CD4-positive, alpha-beta T cell (primary cell): ENCODE data around the gene PLGRKT. TPM values are rescaled to one million over a fixed set of nuclear protein-coding genes. Genes with fewer than 3 reads are reported as not detected.
A peak's percentile ranks its signal among the peaks of the same experiment; 100 is the strongest.

ENCODE experiments used
- ATAC-seq: fragments of 200-7000 bp; cut with Tn5 transposase; one replicate; pipeline ENCODE4 v1.10.0; 2022; ENCODE audit warnings: mild to moderate bottlenecking; ENCODE audit not compliant: poor library complexity
- CTCF ChIA-PET: fragments of 350-600 bp; sonication (Branson Sonifier 250); formaldehyde crosslinking; loops from one replicate; lab custom pipeline; 2021; ENCODE audit warnings: antibody characterized with exemption, inconsistent platforms; lab: Charles Lee
- POLR2A ChIA-PET: fragments of 350-600 bp; sonication (Branson Sonifier 250); formaldehyde crosslinking; loops from one replicate; lab custom pipeline; 2021; ENCODE audit warnings: antibody characterized with exemption, inconsistent platforms; lab: Charles Lee
- DNase-seq, 14 experiments: peaks; one replicate each; pipeline ENCODE4 v3.0.0-alpha.2; 2013 to 2020; ENCODE audit warnings: mixed read lengths in 2 of 14
- H3K27ac ChIP-seq, 2 donors: one replicate each; pipeline versions ENCODE4 v1.5.1 to v1.7.0; 2013; ENCODE audit warnings: low read length in 2 of 2, low read depth in 1 of 2, mild to moderate bottlenecking in 1 of 2
- H3K27me3 ChIP-seq, 2 experiments: 1 replicate in 1 of 2; 2 replicates in 1 of 2; pipeline versions ENCODE4 v1.6.1 to v1.7.0; 2013; ENCODE audit warnings: low read length in 2 of 2, control low read depth in 1 of 2, mild to moderate bottlenecking in 1 of 2, moderate library complexity in 1 of 2; ENCODE audit not compliant: insufficient read depth in 2 of 2, control insufficient read depth in 1 of 2
- H3K36me3 ChIP-seq: one replicate; pipeline ENCODE4 v1.6.1; 2013; ENCODE audit warnings: low read length, control low read depth; ENCODE audit not compliant: insufficient read depth
- H3K4me1 ChIP-seq: one replicate; pipeline ENCODE4 v1.6.1; 2013; ENCODE audit warnings: low read length, control low read depth; ENCODE audit not compliant: insufficient read depth
- H3K4me3 ChIP-seq: one replicate; pipeline ENCODE4 v1.5.1; 2013; ENCODE audit warnings: mild to moderate bottlenecking, low read length, moderate library complexity
- H3K9me3 ChIP-seq, 2 experiments: 1 replicate in 1 of 2; 2 replicates in 1 of 2; pipeline versions ENCODE4 v1.6.1 to v1.7.0; 2013; ENCODE audit warnings: low read length in 2 of 2, mild to moderate bottlenecking in 2 of 2, control low read depth in 1 of 2, moderate library complexity in 1 of 2; ENCODE audit not compliant: control insufficient read depth in 1 of 2, insufficient read depth in 1 of 2
- H3K27ac Mint-ChIP-seq: one replicate; pipeline ENCODE4 v1.8.0; 2020; ENCODE audit warnings: mixed read lengths
- H3K27me3 Mint-ChIP-seq: one replicate; pipeline ENCODE4 v1.8.0; 2021; ENCODE audit warnings: mixed read lengths
- H3K36me3 Mint-ChIP-seq: one replicate; pipeline ENCODE4 v1.8.0; 2021; ENCODE audit warnings: low read depth, mixed read lengths
- H3K4me1 Mint-ChIP-seq: one replicate; pipeline ENCODE4 v1.8.0; 2021; ENCODE audit warnings: low read depth, mixed read lengths
- H3K4me3 Mint-ChIP-seq: one replicate; pipeline ENCODE4 v1.8.0; 2020; ENCODE audit warnings: mild to moderate bottlenecking, mixed read lengths
- H3K9me3 Mint-ChIP-seq: one replicate; pipeline ENCODE4 v1.8.0; 2020; ENCODE audit warnings: mixed read lengths
- CTCF ChIP-seq: fragments of 200-600 bp; IDR thresholded peaks from one replicate; pipeline ENCODE4 v1.8.0; 2022; ENCODE audit warnings: antibody characterized with exemption, mild to moderate bottlenecking
- intact Hi-C, 2 experiments: fragments of 100-400 bp; cut with DNase I in 1 of 2; cut with micrococcal nuclease in 1 of 2; formaldehyde crosslinking; loops; one replicate each; pipeline versions ENCODE4 v1.15.1 to v1.9.0; 2023 to 2025; cut with DNase I, micrococcal nuclease
- total RNA-seq, 174 experiments: library from RNA in 2 of 174; stranded (reverse) in 2 of 174; gene quantifications; one replicate each; pipeline ENCODE4 v1.2.3 and lab custom pipeline; 2021 to 2026

PLGRKT gene
- total RNA-seq, 2 experiments from 2014 or later = 13.8 to 15.6 TPM

GRCh38 chr9:5428172-5428571 is 9.6 kb downstream of the PLGRKT start:
- Histone ChIP-seq H3K9me3 (peaks cover 0 to 6% of the 10 kb centered on the region in 2 experiments), H3K4me3 (no peak overlapping the region), H3K27ac (no peak overlapping the region), H3K27me3 (no peaks in the 10 kb centered on the region), H3K36me3 (peaks cover 20% of the 10 kb centered on the region), H3K4me1 (no peaks in the 10 kb centered on the region)
- intact Hi-C loops = loop anchor here in 1 of 2 experiments (5.0 to 10.0 kb wide), 2 partner anchors 353 to 666 kb away; no protein-coding TSS in a partner anchor
- ChIA-PET CTCF (no interaction called here), POLR2A (no interaction called here)
- TF ChIP-seq CTCF = no peak
- Mint-ChIP-seq H3K9me3 (no peaks in the 10 kb centered on the region), H3K27me3 (no peaks in the 10 kb centered on the region), H3K36me3 (peaks cover 32% of the 10 kb centered on the region), H3K4me1 (peaks cover 10% of the 10 kb centered on the region), H3K4me3 (no peak overlapping the region), H3K27ac (no peak overlapping the region)
- DNase-seq (no peak), ATAC-seq (no peak)

DNA sequence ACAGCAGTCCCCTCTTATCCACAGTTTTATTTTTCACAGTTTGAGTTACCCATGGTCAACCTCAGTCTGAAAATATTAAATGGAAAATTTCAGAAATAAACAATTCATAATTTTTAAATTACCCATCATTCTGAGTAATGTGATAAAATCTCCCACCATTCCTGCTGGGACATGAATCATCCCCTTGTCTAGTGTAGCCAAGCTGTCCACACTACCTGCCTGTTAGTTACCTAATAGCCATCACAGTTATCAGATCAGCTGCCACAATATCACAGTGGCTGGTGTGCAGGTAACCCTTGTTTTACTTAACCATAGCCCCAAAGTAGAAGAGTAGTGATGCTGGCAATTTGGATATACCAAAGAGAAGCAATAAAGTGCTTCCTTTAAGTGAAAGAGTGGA is 10.7 kb downstream of the PLGRKT start:
- Histone ChIP-seq H3K4me3 (no peak overlapping the region), H3K4me1 (no peaks in the 10 kb centered on the region), H3K9me3 (no peaks in the 10 kb centered on the region), H3K27me3 (no peaks in the 10 kb centered on the region), H3K36me3 (peaks cover 14% of the 10 kb centered on the region), H3K27ac (no peak overlapping the region)
- H3K27me3 Mint-ChIP-seq = no peaks in the 10 kb centered on the region
- peaks cover 10% of the 10 kb centered on the region for H3K4me1 Mint-ChIP-seq
- H3K4me3 Mint-ChIP-seq = no peak overlapping the region
- intact Hi-C loops = loop anchor here in 1 of 2 experiments (5.0 to 10.0 kb wide), 2 partner anchors 352 to 665 kb away; no protein-coding TSS in a partner anchor
- TF ChIP-seq CTCF = no peak
- ChIA-PET POLR2A (no interaction called here), CTCF (no interaction called here)
- H3K27ac Mint-ChIP-seq = no peak overlapping the region
- H3K9me3 Mint-ChIP-seq = no peaks in the 10 kb centered on the region
- peaks cover 29% of the 10 kb centered on the region for H3K36me3 Mint-ChIP-seq
- no peak for DNase-seq
- ATAC-seq = no peak

DNA sequence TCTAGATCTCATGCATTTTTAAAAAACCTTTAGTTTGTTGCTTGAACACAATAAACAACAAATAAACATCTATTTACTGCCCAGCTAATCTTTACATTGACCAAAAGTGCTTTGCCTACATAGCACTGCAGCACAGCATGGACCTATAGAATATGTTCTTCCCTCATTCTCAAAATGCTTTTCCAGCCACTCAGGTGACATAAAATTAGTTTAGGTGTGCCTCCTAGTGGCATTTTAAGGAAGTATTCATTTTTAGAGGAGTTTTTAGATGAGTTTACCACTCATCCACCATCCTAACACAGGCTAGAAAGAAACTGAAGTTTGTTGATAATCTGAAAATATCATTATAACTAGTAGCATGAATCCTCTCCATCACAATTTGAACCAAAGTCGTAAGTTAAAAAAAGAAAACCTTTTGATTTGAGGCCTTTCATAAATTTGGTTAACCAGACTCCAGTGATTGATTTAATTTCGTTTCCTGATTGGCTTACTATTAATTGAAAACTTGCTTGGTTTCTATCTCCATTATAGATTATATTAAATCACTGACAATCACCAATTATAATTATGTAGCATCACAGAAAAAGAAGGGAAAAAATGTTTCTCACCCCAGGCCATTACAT is 12.6 kb downstream of the PLGRKT start:
- Mint-ChIP-seq H3K4me1 (peaks cover 5% of the 10 kb centered on the region), H3K36me3 (peaks cover 25% of the 10 kb centered on the region), H3K9me3 (no peaks in the 10 kb centered on the region), H3K27ac (no peak overlapping the region), H3K27me3 (no peaks in the 10 kb centered on the region), H3K4me3 (no peak overlapping the region)
- ATAC-seq (peak; percentile 74), DNase-seq (peak in 3 of 14 experiments; percentile 61 to 67 (median 66))
- Histone ChIP-seq H3K9me3 (no peaks in the 10 kb centered on the region), H3K4me1 (no peaks in the 10 kb centered on the region), H3K27ac (no peak overlapping the region), H3K36me3 (peaks cover 13% of the 10 kb centered on the region), H3K4me3 (no peak overlapping the region), H3K27me3 (no peaks in the 10 kb centered on the region)
- TF ChIP-seq CTCF = peak; percentile 79
- POLR2A ChIA-PET = interaction anchor here (0.7 to 1.8 kb wide), 5 partner anchors 12 to 239 kb away, joined by 3 to 11 read pairs (median 3); partner anchors contain the start of genes CD274 and PLGRKT
- intact Hi-C loops = loop anchor here (1.0 to 10.0 kb wide), 4 partner anchors 239 to 663 kb away; no protein-coding TSS in a partner anchor
- CTCF ChIA-PET = interaction anchor here (1.1 to 2.5 kb wide), 4 partner anchors 12 to 239 kb away, joined by 3 to 10 read pairs (median 6); partner anchors contain the start of gene PLGRKT
